AG09319 (cell line): ENCODE results near the gene UGDH.
"Not testable (repeated sequence)": the region's sequence is repeated elsewhere in the genome, so short reads cannot be mapped to it uniquely, and the experiment has no call there.

Experiments used
- DNase-seq: peaks from one replicate; pipeline ENCODE4 v3.0.0-alpha.2; 2010; ENCODE audit warnings: low read depth; ENCODE audit errors: extremely low read depth
- TF ChIP-seq, protein P1 (sequence below): IDR thresholded peaks from 2 replicates; pipeline ENCODE4 v1.5.1; 2011; ENCODE audit warnings: low read depth, mild to moderate bottlenecking, inconsistent platforms, low read length, moderate library complexity

Gene UGDH

DNA sequence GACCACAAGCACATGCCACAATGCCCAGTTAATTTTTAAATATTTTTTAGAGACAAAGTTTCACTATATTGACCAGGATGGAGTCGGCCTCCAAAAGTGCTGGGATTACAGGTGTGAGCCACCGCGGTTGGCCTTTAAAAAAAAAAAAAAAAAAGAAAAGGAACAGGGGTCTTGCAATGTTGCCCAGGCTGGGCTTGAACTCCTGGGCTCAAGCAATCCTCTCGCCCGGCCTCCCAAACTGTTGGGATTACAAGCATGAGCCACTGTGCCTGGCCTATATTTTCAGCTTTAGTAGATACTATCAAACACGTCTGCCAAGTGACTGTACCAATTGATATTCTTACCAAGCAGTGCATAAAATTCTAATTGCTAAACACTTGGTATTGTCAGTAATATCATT, 8.8 kb downstream of the UGDH start:
- TF ChIP-seq, protein P1, sequence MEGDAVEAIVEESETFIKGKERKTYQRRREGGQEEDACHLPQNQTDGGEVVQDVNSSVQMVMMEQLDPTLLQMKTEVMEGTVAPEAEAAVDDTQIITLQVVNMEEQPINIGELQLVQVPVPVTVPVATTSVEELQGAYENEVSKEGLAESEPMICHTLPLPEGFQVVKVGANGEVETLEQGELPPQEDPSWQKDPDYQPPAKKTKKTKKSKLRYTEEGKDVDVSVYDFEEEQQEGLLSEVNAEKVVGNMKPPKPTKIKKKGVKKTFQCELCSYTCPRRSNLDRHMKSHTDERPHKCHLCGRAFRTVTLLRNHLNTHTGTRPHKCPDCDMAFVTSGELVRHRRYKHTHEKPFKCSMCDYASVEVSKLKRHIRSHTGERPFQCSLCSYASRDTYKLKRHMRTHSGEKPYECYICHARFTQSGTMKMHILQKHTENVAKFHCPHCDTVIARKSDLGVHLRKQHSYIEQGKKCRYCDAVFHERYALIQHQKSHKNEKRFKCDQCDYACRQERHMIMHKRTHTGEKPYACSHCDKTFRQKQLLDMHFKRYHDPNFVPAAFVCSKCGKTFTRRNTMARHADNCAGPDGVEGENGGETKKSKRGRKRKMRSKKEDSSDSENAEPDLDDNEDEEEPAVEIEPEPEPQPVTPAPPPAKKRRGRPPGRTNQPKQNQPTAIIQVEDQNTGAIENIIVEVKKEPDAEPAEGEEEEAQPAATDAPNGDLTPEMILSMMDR = no peak
- no peak for DNase-seq

DNA sequence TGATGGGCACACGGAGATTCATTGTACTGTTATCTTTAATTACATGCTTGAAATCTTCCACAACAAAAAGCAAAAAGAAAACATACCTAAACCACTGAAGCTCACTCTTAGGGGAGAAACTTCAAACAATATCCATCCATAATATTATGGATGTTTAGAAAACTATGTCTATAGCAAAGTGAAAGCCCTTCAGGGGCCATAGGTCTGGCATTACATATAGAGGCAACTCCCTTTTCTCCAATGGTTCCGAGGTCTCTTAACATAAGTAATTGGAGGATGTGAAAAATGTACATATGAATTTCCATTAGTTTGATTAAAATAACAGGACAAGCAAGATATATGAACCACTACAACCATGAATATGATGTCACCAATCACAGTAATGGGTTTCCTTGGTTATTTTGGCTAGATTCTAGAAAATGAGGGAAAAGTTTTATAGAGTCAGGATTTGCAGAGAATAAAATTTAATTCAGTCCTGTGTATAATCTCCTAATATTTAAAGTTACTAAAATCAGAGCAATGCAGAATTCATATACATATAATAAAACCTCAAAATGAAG, 10.8 kb downstream of the UGDH start:
- no peak for DNase-seq
- TF ChIP-seq, protein P1 = no peak

DNA sequence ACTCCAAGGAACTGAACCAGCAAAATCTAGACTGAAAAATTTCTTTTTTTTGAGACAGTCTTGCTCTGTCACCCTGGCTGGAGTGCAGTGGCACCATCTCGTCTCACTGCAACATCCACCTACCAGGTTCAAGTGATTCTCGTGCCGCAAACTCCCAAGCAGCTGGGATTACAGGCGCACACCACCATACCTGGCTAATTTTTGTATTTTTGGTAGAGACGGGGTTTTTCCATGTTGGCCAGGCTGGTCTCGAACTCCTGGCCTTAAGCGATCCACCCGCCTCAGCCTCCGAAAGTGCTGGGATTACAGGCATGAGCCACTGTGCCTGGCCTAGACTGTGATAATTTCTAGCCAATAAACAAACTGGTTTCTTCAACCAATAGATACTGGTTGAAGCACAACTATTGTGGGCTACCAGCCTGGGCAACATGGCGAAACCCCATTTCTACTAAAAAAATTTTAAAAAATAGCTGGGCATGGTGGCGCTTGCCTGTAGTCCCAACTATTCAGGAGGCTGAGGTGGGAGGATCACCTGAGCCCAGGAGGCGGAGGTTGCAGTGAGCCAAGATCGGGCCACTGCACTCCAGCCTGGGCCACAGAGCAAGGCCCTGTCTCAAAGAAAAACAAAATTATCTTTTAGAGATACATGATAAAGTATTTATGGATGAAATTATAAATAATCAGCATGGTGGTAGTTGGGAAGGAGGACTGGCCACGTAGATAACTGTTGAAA, 11.4 kb downstream of the UGDH start:
- DNase-seq = not testable (repeated sequence)

DNA sequence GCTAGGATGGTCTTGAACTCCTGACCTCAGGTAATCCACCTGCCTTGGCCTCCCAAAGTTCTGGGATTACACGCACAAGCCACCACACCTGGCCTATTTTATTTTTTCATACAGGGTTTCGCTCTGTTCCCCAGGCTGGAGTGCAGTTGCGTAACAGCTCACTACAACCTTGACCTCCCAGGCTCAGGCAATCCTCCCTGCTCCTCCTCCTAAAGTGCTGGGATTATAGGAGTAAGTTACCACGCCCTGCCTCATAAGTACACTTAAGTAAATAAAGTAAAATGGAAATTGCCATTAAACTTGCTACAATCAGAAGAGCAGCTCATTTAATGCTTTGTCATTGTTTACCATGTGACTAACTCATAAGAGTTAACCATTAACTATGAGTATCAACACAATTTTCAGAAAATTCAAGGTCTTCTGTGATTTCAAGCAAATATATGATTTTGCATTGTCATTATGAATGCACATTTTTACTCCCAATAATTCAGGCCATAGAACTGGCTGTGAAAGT, 12.3 kb downstream of the UGDH start:
- no peak for DNase-seq
- TF ChIP-seq, protein P1 = no peak

DNA sequence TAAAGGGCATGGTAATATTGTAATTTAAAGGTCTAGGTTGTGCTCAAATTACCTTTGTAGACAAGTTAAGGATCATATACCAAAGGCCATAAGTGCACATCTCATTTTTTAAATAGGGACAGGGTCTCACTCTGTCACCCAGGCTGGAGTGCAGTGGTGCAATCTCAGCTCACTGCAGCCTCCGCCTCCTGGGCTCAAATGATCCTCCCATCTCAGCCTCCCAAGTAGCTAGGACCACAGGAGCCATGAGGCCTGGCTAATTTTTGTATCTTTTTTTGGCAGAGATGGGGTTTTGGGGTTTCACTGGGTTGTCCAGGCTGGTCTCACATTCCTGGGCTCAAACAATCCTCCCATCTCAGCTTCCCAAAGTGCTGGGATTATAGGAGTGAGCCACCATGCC, 13.0 kb downstream of the UGDH start:
- DNase-seq = not testable (repeated sequence)

DNA sequence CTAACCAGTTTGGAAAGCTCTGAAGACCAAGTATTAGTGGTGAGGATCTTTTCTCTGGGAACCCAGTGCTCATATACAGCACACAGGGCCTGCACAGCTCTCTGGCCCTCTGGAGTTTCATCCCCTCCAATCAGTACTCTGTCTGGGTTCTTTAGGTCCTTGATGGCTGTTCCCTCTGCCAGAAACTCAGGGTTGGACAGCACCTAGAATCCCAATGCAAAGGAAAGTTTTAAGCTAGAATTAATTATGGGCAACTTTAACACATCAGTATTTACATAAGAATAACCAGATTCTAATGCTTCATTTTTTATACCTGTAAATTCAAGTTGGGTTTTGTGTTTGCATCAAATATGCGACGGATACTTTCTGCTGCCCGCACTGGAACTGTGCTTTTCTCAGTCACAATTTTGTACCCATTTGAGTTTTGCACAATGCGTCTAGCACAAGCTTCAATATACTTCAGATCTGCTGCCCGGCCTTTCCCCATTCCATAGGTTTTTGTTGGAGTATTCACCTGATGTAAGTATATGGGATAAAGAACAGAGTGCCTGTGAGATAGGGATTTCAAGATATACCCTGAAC, 16.8 kb downstream of the UGDH start:
- TF ChIP-seq, protein P1 = no peak
- DNase-seq = no peak

DNA sequence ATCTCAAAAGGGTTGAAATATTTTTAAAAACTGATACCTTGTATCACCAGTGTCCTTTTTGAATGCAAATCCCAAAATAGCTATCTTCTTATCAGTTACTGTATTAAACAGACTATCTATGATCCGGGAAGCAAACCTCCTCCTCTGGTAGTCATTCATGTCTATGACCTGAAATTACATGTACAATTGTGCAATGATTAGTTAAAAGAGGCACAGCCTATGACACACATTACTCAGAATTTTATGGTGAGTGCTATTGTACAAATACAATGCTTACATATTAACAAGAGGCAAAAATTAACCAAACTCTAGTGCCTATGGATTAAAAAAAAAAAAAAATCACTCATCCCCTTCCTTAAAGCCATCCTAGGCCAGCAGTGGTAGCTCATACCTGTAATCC, 21.7 kb downstream of the UGDH start:
- TF ChIP-seq, protein P1 = no peak
- no peak for DNase-seq

DNA sequence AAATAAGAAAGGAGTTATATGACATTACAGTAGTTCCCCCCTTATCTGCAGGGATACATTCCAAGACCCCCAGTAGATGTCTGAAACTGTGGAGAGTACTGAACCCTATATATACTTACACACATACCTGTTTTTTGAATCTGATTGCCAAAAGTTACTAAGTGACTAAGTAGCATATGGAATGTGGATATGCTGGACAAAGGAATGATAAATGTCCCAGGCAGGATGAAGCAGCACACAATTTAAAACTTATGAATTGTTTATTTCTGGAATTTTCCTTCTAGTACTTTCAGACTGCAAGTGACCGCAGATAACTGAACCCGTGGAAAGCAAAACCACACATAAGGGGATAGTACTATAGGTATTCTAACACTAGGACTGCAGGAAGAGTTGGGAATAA, 22.7 kb downstream of the UGDH start:
- TF ChIP-seq, protein P1 = no peak
- no peak for DNase-seq

DNA sequence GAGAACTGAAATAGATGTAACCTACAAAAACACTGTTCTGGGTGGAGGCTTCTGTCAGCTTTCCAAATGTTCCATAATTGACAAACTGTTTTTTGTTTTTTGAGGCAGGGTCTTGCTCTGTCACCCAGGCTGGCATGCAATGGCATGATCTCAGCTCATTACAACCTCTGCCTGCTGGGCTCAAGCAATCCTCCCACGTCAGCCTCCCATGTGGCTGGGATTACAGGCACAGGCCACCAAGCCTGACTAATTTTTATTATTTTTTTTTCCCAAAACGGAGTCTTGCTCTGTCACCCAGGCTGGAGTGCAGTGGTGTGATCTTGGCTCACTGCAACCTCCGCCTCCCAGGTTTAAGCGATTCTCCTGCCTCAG, 24.6 kb downstream of the UGDH start:
- DNase-seq = not testable (repeated sequence)
